GF-D8 (cell line): ENCODE results near the gene ATP1A1.

ENCODE experiments used
- DNase-seq: peaks from one replicate; lab custom pipeline; 2025; lab: John Stamatoyannopoulos, UW

ATP1A1 gene

GRCh38 chr1:116372651-116373430 lies at the start of gene ATP1A1:
Gene ATP1A1 (plus strand): TSS chr1:116373244. CDS start chr1:116373512, 268 bp downstream.
- DNase-seq: peak; percentile 78

- DNase-seq: no peak
These were observed 49.6 kb upstream of the ATP1A1 start for GRCh38 chr1:116323491-116323890.

- no peak for DNase-seq
These were observed 48.6 kb upstream of the ATP1A1 start for GRCh38 chr1:116324411-116324810.

- no peak for DNase-seq
These were observed 47.9 kb upstream of the ATP1A1 start for GRCh38 chr1:116325104-116325503.

GRCh38 chr1:116325922-116326321 lies 47.1 kb upstream of the ATP1A1 start:
- no peak for DNase-seq

- DNase-seq: no peak
These were observed 46.6 kb upstream of the ATP1A1 start for GRCh38 chr1:116326486-116326885.

- no peak for DNase-seq
These were observed 44.4 kb upstream of the ATP1A1 start for GRCh38 chr1:116328671-116329070.

- DNase-seq: no peak
These were observed 43.3 kb upstream of the ATP1A1 start for GRCh38 chr1:116329524-116330341.

GRCh38 chr1:116330342-116330652 lies 42.7 kb upstream of the ATP1A1 start:
- no peak for DNase-seq

GRCh38 chr1:116330846-116331245 lies 42.2 kb upstream of the ATP1A1 start:
- no peak for DNase-seq

GRCh38 chr1:116331523-116331922 lies 41.5 kb upstream of the ATP1A1 start:
- no peak for DNase-seq

- no peak for DNase-seq
These were observed 40.6 kb upstream of the ATP1A1 start for GRCh38 chr1:116332451-116332850.

GRCh38 chr1:116333171-116334014 lies 39.7 kb upstream of the ATP1A1 start:
- DNase-seq: no peak

- no peak for DNase-seq
These were observed 39.0 kb upstream of the ATP1A1 start for GRCh38 chr1:116334015-116334547.

GRCh38 chr1:116334868-116335635 lies 38.0 kb upstream of the ATP1A1 start:
- DNase-seq: no peak

- no peak for DNase-seq
These were observed 37.0 kb upstream of the ATP1A1 start for GRCh38 chr1:116335850-116336624.

GRCh38 chr1:116337398-116337797 lies 35.6 kb upstream of the ATP1A1 start:
- DNase-seq: no peak

- no peak for DNase-seq
These were observed 34.6 kb upstream of the ATP1A1 start for GRCh38 chr1:116338400-116338799.

GRCh38 chr1:116340506-116341231 lies 32.4 kb upstream of the ATP1A1 start:
- DNase-seq: no peak

GRCh38 chr1:116343019-116343418 lies 30.0 kb upstream of the ATP1A1 start:
- DNase-seq: no peak
